ENCODE data around the gene MRPL58.

MRPL58 gene

DNA sequence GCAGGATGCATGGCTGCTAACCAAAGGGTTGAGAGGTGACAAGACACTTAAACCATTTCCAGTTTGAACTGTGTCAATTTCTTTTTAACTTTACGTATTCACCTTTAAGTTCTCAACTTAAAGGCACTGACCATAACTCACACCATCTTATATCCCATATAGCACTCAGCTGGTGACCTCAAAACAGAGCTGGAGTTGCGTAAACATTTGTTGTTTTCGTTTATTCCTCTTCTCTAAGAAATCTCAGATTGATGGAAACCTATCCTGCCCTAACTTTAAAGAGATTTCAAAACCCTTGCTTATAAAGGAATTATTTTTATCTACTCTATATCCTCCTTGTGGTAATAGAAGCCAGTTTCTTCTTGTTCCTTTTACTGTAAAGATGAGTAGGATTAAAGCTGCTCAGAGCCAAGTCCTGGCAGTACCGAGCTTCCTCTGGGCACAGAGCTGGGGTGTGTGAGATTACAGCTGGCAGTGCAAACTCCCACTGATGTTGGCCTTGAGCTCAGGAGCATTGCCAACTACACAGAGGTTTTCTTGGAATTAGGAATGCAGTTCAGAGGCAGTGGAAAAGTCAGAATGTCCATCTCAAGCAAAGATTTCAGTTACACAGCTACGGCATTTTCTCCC, 35.9 kb downstream of the MRPL58 start:
- in situ Hi-C loops (cut with MboI; ENCODE audit: low sequenced_read_pairs, unreplicated experiment): no loop called here
- TF ChIP-seq, protein P1, sequence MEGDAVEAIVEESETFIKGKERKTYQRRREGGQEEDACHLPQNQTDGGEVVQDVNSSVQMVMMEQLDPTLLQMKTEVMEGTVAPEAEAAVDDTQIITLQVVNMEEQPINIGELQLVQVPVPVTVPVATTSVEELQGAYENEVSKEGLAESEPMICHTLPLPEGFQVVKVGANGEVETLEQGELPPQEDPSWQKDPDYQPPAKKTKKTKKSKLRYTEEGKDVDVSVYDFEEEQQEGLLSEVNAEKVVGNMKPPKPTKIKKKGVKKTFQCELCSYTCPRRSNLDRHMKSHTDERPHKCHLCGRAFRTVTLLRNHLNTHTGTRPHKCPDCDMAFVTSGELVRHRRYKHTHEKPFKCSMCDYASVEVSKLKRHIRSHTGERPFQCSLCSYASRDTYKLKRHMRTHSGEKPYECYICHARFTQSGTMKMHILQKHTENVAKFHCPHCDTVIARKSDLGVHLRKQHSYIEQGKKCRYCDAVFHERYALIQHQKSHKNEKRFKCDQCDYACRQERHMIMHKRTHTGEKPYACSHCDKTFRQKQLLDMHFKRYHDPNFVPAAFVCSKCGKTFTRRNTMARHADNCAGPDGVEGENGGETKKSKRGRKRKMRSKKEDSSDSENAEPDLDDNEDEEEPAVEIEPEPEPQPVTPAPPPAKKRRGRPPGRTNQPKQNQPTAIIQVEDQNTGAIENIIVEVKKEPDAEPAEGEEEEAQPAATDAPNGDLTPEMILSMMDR (IDR thresholded peaks at IDR 0.05; ENCODE audit: borderline replicate concordance, control extremely low read depth, extremely low read depth, insufficient read depth, missing control alignments): no peak
- no peak for DNase-seq (ENCODE audit: low spot score)

DNA sequence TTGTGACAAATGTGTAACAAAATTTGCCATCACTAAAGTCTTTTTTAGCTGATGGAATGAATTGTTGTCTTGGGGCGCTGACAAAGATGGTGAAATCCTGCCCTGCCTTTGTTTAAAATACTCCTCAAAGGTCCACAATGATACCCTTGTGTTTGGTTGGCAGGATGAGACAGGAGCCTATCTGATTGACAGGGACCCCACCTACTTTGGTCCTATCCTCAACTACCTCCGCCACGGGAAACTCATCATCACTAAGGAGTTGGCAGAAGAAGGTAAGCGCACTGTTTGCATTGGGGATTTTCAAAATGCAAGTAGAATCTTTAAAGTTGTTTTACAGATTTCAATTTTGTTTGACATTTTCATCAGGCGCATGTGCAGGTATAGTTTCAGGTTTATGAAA, 36.6 kb downstream of the MRPL58 start:
- TF ChIP-seq, protein P1 (IDR thresholded peaks at IDR 0.05; ENCODE audit: borderline replicate concordance, control extremely low read depth, extremely low read depth, insufficient read depth, missing control alignments): no peak
- in situ Hi-C loops (cut with MboI; ENCODE audit: low sequenced_read_pairs, unreplicated experiment): no loop called here
- no peak for DNase-seq (ENCODE audit: low spot score)

DNA sequence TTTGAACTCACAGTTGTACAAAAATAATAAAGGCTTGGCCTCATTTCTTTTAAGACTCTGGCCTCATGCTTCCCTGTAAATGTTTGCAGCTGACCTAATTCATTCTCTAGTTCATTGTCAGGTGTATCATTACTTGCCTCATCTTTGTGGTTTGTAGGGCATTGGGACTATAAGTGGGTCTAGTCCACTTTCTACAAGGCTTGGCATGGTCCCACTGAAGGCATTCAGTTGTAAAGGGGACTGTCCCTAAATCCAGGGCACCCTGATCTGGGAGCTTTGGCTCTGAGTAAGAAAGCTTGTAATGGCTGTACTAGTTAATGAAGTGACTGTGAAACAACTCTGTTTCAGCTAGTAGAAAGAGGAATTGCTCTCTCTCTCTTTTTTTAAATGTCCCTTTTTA, 37.2 kb downstream of the MRPL58 start:
- TF ChIP-seq, protein P1 (IDR thresholded peaks at IDR 0.05; ENCODE audit: borderline replicate concordance, control extremely low read depth, extremely low read depth, insufficient read depth, missing control alignments): no peak
- DNase-seq (ENCODE audit: low spot score): peak; percentile 0
- in situ Hi-C loops (cut with MboI; ENCODE audit: low sequenced_read_pairs, unreplicated experiment): no loop called here

DNA sequence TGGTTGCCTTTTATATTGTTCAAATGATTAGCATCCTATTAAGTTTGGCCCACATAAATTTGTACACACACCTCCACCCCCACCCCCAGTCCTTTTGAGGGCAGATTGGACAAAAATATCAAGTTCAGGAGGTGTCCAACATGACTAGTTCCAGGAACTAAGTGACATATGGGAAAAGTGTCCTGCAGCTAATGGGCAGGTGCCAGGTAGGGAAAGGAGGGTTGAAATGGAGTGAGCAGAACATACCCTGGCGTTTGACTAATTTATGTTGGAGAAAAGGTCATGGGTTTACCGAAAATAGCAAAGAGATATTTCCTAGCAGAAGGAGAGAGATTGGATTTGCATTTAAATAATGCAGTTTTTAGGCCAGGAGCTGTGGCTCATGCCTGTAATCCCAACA, 39.5 kb downstream of the MRPL58 start:
- TF ChIP-seq, protein P1 (IDR thresholded peaks at IDR 0.05; ENCODE audit: borderline replicate concordance, control extremely low read depth, extremely low read depth, insufficient read depth, missing control alignments): no peak
- DNase-seq (ENCODE audit: low spot score): no peak
- in situ Hi-C loops (cut with MboI; ENCODE audit: low sequenced_read_pairs, unreplicated experiment): no loop called here

DNA sequence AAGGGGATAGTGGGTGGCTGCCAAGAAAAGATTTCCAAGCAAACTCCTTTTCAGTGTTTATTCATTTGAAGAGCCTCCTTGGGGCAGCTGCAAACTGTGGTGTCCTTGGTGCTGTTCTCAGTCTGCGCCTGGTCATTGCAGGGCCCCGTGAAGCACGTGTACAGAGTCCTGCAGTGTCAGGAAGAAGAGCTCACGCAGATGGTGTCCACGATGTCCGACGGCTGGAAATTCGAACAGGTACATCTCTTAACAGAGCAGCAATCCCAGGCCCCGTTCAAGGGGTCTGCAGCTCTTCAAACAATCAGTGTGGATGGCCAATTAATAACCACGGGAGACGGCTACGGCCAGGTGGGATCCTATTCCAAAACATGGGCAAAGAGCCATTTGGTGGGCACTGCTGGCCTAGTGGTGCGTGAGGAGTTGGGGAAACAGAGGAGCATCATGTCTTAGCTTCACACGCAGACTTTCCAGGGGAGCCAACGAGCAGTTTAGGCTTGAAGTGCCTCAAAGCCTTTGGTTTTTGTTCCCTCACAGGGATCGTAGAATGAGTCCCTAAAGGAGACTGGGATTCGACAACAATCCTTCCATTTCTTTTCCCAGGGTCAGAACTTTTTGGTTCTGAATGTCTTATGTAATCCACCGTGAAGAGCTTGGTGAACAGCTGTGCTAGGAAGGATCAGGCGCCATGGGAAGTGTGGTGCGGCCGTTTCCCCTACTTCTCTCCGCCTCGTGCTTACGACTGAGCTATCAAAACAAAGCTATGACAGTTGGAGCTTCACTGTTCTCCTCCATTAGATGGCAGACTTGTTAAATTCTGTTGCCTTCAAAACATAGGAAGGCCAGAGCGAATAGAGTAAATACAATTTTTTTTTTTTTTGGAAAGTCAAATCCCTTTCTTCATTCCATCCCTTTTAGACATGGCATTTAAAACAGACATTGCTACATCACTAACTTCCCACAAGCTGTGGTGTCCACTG, 47.2 kb downstream of the MRPL58 start:
- TF ChIP-seq, protein P1 (IDR thresholded peaks at IDR 0.05; ENCODE audit: borderline replicate concordance, control extremely low read depth, extremely low read depth, insufficient read depth, missing control alignments): peak; percentile 40
- DNase-seq (ENCODE audit: low spot score): peak; percentile 47
- in situ Hi-C loops (cut with MboI; ENCODE audit: low sequenced_read_pairs, unreplicated experiment): no loop called here

DNA sequence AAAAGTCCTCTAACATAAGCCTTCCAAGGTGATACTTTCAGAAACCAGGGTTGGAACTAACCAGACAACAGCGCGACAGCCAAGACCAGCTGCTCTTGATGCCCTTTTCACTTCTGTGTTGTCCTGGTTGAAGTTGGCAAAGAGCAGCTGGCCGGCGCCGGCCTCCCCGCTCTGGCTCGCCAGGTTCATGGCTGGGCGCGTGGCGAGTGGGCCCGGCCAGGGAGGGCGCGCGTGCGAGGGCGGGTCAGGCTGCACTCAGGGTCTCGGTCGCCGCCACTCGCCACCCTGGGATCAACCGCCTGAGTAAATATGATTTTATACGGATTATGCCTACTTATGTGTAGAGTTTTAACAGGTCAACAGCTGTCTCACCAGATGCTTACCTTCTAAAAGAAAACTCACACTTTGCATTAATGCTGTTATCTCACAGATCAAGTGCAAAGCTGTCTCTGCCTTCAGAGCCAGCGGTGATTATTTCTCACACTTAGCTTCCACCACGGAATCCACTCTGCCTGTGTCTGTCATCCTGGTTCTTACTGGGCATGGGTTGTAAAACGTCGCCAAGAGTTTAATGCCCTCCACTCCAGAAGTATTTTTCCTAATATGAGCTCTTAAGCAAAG, 48.1 kb downstream of the MRPL58 start:
- no peak for DNase-seq (ENCODE audit: low spot score)
- TF ChIP-seq, protein P1 (IDR thresholded peaks at IDR 0.05; ENCODE audit: borderline replicate concordance, control extremely low read depth, extremely low read depth, insufficient read depth, missing control alignments): no peak
- in situ Hi-C loops (cut with MboI; ENCODE audit: low sequenced_read_pairs, unreplicated experiment): no loop called here

All from GM13976 (cell line).